HepG2 (cell line): Measurements from ENCODE around the gene UBE2D3. TPM values are rescaled to one million over a fixed set of nuclear protein-coding genes. Genes with fewer than 3 reads are reported as not detected.

Experiments
- ATAC-seq: fragments of 200-7000 bp; cut with Tn5 transposase; 3 replicates; pipeline ENCODE4 v1.9.1; 2020; ENCODE audit warnings: mild to moderate bottlenecking, moderate library complexity
- BruUV-seq: library from RNA; stranded (reverse); fragments of 400-500 nt; replicated peaks from 2 replicates; lab custom pipeline; 2021; lab: Mats Ljungman, UMichigan
- CTCF ChIA-PET: fragments of 300-600 bp; formaldehyde crosslinking; extraction: SDS; loops from one replicate; lab custom pipeline; 2021; ENCODE audit warnings: low total read pairs, inconsistent platforms, low intra/inter-chr PET ratio; lab: Yijun Ruan, JAX
- POLR2A ChIA-PET: fragments of 350-600 bp; sonication (Branson Sonifier 250); formaldehyde crosslinking; loops from one replicate; lab custom pipeline; 2020; ENCODE audit warnings: antibody characterized with exemption, inconsistent platforms; lab: Yijun Ruan, JAX
- DNase-seq: peaks from one replicate; pipeline ENCODE4 v3.0.0-alpha.2; 2015; ENCODE audit warnings: low spot score
- FAIRE-seq: peaks from 3 replicates; lab custom pipeline; 2011; peaks lifted over from hg19 to GRCh38; lab: Jason Lieb, UNC
- H2AFZ ChIP-seq: one replicate; pipeline ENCODE4 v1.6.1; 2011; ENCODE audit warnings: low read length, inconsistent platforms
- H3K27ac ChIP-seq: fragments of 300-600 bp; 3 replicates; pipeline ENCODE4 v1.8.0; 2011; ENCODE audit warnings: mixed run types, mild to moderate bottlenecking, mixed read lengths, low read length, inconsistent platforms; ENCODE audit not compliant: insufficient read depth; ENCODE audit errors: extremely low read length
- H3K27me3 ChIP-seq, 2 experiments: fragments of 200-600 bp in 1 of 2; 2 replicates in 1 of 2; 3 replicates in 1 of 2; pipeline versions ENCODE4 v1.6.0 to v1.8.0; 2011; ENCODE audit warnings: low read length in 2 of 2, mild to moderate bottlenecking in 2 of 2, moderate library complexity in 2 of 2, inconsistent platforms in 1 of 2; ENCODE audit not compliant: insufficient read depth in 2 of 2, control insufficient read depth in 1 of 2
- H3K36me3 ChIP-seq, 2 experiments: fragments of 200-600 bp in 1 of 2; replicated peaks in 1 of 2; 2 replicates in 1 of 2; 3 replicates in 1 of 2; pipeline versions ENCODE4 v1.5.1 to v1.8.0; 2011; ENCODE audit warnings: low read length in 2 of 2, inconsistent platforms in 1 of 2; ENCODE audit not compliant: insufficient read depth in 2 of 2, control insufficient read depth in 1 of 2
- H3K4me1 ChIP-seq: 2 replicates; pipeline ENCODE4 v1.5.1; 2012; ENCODE audit warnings: low read length, inconsistent platforms; ENCODE audit not compliant: insufficient read depth
- H3K4me2 ChIP-seq: 2 replicates; pipeline ENCODE4 v1.6.0; 2011; ENCODE audit warnings: low read depth, low read length, inconsistent platforms
- H3K4me3 ChIP-seq, 3 experiments: fragments of 200-600 bp in 1 of 3; sonication (generic), shearing (Covaris generic) in 1 of 3; replicated peaks in 1 of 3; 2 replicates each; pipeline ENCODE4 v1.5.1; 2011 to 2016; ENCODE audit warnings: low read length in 3 of 3, inconsistent platforms in 2 of 3, low read depth in 2 of 3, mild to moderate bottlenecking in 2 of 3, control low read depth in 1 of 3, mixed read lengths in 1 of 3; ENCODE audit not compliant: insufficient read depth in 1 of 3
- H3K79me2 ChIP-seq: one replicate; pipeline ENCODE4 v1.6.1; 2011; ENCODE audit warnings: low read length, inconsistent platforms; ENCODE audit not compliant: insufficient read depth
- H3K9ac ChIP-seq: 2 replicates; pipeline ENCODE4 v1.6.0; 2011; ENCODE audit warnings: mild to moderate bottlenecking, low read depth, low read length, inconsistent platforms; ENCODE audit not compliant: insufficient read depth
- H3K9me3 ChIP-seq: 2 replicates; pipeline ENCODE4 v1.5.1; 2012; ENCODE audit warnings: mild to moderate bottlenecking, low read length
- H4K20me1 ChIP-seq: 2 replicates; pipeline ENCODE4 v1.6.0; 2011; ENCODE audit warnings: inconsistent platforms, mild to moderate bottlenecking, low read length, moderate library complexity; ENCODE audit not compliant: insufficient read depth
- CHCHD3 ChIP-seq: sonication (generic); formaldehyde crosslinking; IDR thresholded peaks from 2 replicates; pipeline ENCODE4 v1.8.0; 2022; ENCODE audit warnings: mild to moderate bottlenecking, missing genetic modification reagents, moderate library complexity
- GATAD1 ChIP-seq: IDR thresholded peaks from 2 replicates; pipeline ENCODE4 v1.6.1; 2016; ENCODE audit warnings: missing genetic modification reagents, missing compliant biosample characterization
- RBM22 ChIP-seq: fragments of 200-400 bp; formaldehyde crosslinking; optimal IDR thresholded peaks from 2 replicates; pipeline ENCODE3; 2017; ENCODE audit warnings: mild to moderate bottlenecking, low read length, moderate library complexity
- ZNF292 ChIP-seq: sonication (generic); formaldehyde crosslinking; IDR thresholded peaks from 2 replicates; pipeline ENCODE4 v1.8.1; 2022; ENCODE audit warnings: mild to moderate bottlenecking, low read depth, missing genetic modification reagents, borderline replicate concordance
- WGBS: methylation state at CpG from one replicate; pipeline ENCODE4 v1.1.6; 2017; ENCODE audit warnings: low lambda C conversion rate; 5-methylcytosine and 5-hydroxymethylcytosine counted together
- in situ Hi-C: cut with HindIII; loops from 2 replicates; pipeline ENCODE4 v1.10.0; 2017; ENCODE audit warnings: low pct_unique_long_range_greater_than_20kb; ENCODE audit not compliant: extremely low pct_ligation_motif_present
- intact Hi-C: fragments of 100-400 bp; cut with micrococcal nuclease; formaldehyde crosslinking; loops from one replicate; pipeline ENCODE4 v1.10.0; 2022; ENCODE audit not compliant: unreplicated experiment
- polyA plus RNA-seq, 8 experiments: library from polyadenylated mRNA; depleted of rRNA in 3 of 8; stranded (reverse) in 7 of 8; unstranded in 1 of 8; fragments of >200 nt; fragmentation: Illumina TruSeq in 4 of 8; extraction: Trizol in 4 of 8; gene quantifications; 2 replicates each; pipeline versions ENCODE4 v1.2.1 to v1.2.3, GENCODE V29; 2011 to 2016; ENCODE audit warnings: low read depth in 4 of 8, missing spikeins in 1 of 8, mixed read lengths in 1 of 8; ENCODE audit not compliant: insufficient read depth in 1 of 8
- total RNA-seq, 5 experiments: library from RNA; depleted of rRNA; stranded (reverse); fragments of >200 nt; fragmentation: Illumina TruSeq; extraction: Trizol; gene quantifications; 2 replicates each; pipeline ENCODE4 v1.2.3, GENCODE V29; 2016; ENCODE audit warnings: low read depth in 1 of 5
- TF ChIP-seq, protein P1 (sequence below): sonication (generic); formaldehyde crosslinking; conservative IDR thresholded peaks from 2 replicates; pipeline ENCODE4 v1.5.0; 2020; ENCODE audit warnings: missing genetic modification reagents
- TF ChIP-seq, protein P2 (sequence below): IDR thresholded peaks from 2 replicates; pipeline ENCODE4 v1.6.1; 2016; ENCODE audit warnings: mild to moderate bottlenecking
- TF ChIP-seq, protein P3 (sequence below): sonication (generic); formaldehyde crosslinking; IDR thresholded peaks from 2 replicates; pipeline ENCODE4 v1.8.0; 2022; ENCODE audit warnings: missing genetic modification reagents, mild to moderate bottlenecking, inconsistent platforms, borderline replicate concordance

Gene UBE2D3
- total and polyA plus RNA-seq, 2 of the 13 experiments (the other 11 are each of a cell fraction or from before 2014, with no cell fraction given) = 224 to 293 TPM

DNA sequence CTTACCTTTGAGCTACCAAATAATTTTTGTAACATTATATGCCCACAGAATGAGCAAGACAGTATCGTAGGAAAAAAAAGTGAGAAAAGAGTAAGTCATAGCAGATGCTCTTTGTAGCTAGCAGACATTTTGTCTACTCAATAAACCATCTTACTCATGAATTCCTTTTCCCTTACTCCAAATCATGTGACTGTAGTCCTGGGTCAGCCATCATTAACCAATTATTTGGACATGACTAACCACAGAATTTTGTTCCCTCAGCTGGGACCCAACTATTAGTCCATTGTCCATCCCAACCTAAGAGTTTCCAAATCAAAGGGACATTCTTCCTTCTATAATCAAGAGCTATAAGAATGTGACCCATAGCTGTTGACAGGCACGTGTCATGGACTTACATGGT, 11.4 kb downstream of the UBE2D3 start:
- DNase-seq = peak; percentile 66
- FAIRE-seq = no peak
- Histone ChIP-seq H2AFZ (no peak overlapping the region), H4K20me1 (peaks cover 100% of the 10 kb centered on the region), H3K27me3 (no peaks in the 10 kb centered on the region), H3K79me2 (peaks cover 100% of the 10 kb centered on the region), H3K36me3 (peaks cover 7 to 60% of the 10 kb centered on the region in 2 experiments), H3K9me3 (no peaks in the 10 kb centered on the region), H3K4me3 (no peak overlapping the region), H3K4me2 (no peak overlapping the region), H3K9ac (no peak overlapping the region), H3K4me1 (peaks cover 51% of the 10 kb centered on the region), H3K27ac (no peak overlapping the region)
- intact Hi-C loops = no loop called here
- no TSS peak for BruUV-seq
- TF ChIP-seq, protein P1, sequence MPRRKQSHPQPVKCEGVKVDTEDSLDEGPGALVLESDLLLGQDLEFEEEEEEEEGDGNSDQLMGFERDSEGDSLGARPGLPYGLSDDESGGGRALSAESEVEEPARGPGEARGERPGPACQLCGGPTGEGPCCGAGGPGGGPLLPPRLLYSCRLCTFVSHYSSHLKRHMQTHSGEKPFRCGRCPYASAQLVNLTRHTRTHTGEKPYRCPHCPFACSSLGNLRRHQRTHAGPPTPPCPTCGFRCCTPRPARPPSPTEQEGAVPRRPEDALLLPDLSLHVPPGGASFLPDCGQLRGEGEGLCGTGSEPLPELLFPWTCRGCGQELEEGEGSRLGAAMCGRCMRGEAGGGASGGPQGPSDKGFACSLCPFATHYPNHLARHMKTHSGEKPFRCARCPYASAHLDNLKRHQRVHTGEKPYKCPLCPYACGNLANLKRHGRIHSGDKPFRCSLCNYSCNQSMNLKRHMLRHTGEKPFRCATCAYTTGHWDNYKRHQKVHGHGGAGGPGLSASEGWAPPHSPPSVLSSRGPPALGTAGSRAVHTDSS (CRISPR knock-in tag) = no peak
- TF ChIP-seq ZNF292 (CRISPR knock-in tag) (no peak), RBM22 (peak; percentile 52), CHCHD3 (CRISPR knock-in tag) (no peak), GATAD1 (CRISPR knock-in tag) (no peak)
- TF ChIP-seq, protein P2, sequence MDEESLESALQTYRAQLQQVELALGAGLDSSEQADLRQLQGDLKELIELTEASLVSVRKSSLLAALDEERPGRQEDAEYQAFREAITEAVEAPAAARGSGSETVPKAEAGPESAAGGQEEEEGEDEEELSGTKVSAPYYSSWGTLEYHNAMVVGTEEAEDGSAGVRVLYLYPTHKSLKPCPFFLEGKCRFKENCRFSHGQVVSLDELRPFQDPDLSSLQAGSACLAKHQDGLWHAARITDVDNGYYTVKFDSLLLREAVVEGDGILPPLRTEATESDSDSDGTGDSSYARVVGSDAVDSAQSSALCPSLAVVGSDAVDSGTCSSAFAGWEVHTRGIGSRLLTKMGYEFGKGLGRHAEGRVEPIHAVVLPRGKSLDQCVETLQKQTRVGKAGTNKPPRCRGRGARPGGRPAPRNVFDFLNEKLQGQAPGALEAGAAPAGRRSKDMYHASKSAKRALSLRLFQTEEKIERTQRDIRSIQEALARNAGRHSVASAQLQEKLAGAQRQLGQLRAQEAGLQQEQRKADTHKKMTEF (CRISPR knock-in tag) = no peak
- TF ChIP-seq, protein P3, sequence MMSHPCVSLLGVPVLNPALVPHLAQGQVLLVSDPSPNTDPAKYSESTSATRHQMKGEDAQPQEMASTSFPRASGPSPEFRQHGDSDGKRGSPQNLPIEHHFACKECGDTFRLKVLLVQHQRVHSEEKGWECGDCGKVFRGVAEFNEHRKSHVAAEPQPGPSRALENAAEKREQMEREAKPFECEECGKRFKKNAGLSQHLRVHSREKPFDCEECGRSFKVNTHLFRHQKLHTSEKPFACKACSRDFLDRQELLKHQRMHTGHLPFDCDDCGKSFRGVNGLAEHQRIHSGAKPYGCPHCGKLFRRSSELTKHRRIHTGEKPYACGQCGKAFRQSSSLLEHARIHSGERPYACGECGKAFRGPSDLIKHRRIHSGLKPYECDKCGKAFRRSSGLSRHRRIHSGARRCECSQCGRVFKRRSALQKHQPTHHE (CRISPR knock-in tag) = no peak
- in situ Hi-C loops = no loop called here
- POLR2A ChIA-PET = interaction anchor here (1.5 to 5.1 kb wide), 4 partner anchors 10 to 55 kb away, joined by 4 to 62 read pairs (median 4); partner anchors contain the start of genes MANBA and UBE2D3
- 96% methylated on average over 2 of the region's 2 CpGs for WGBS
- ATAC-seq = no peak; the same call in 2 of the 3 replicates
- CTCF ChIA-PET = no interaction called here
